Left lung (tissue), 10 donors: ENCODE results near the gene MBD4. TPM values are rescaled to one million over a fixed set of nuclear protein-coding genes. Genes with fewer than 3 reads are reported as not detected.
A peak's percentile ranks its signal among the peaks of the same experiment; 100 is the strongest.
"Not testable (repeated sequence)": the region's sequence is repeated elsewhere in the genome, so short reads cannot be mapped to it uniquely, and the experiment has no call there.

Source experiments
- ATAC-seq: fragments of 200-7000 bp; cut with Tn5 transposase; one replicate; pipeline ENCODE4 v1.9.1; 2020; ENCODE audit warnings: moderate library complexity
- DNase-seq, 4 donors: peaks; one replicate each; pipeline ENCODE4 v3.0.0-alpha.2; 2013 to 2020
- H3K27ac ChIP-seq, 2 donors: fragments of 200-600 bp; sonication (generic) in 1 of 2; one replicate each; pipeline versions ENCODE4 v1.5.0 to v1.8.0; 2020 to 2021
- H3K27me3 ChIP-seq, 2 donors: fragments of 200-600 bp; sonication (generic) in 1 of 2; one replicate each; pipeline versions ENCODE4 v1.5.0 to v1.8.0; 2020 to 2021
- H3K36me3 ChIP-seq, 2 donors: fragments of 200-600 bp; sonication (generic) in 1 of 2; one replicate each; pipeline versions ENCODE4 v1.5.0 to v1.8.0; 2020 to 2021
- H3K4me1 ChIP-seq, 2 donors: fragments of 200-600 bp; one replicate each; pipeline ENCODE4 v1.8.0; 2021
- H3K4me3 ChIP-seq, 2 donors: fragments of 200-600 bp; sonication (generic) in 1 of 2; one replicate each; pipeline versions ENCODE4 v1.5.0 to v1.8.0; 2020 to 2021; ENCODE audit warnings: mild to moderate bottlenecking in 1 of 2
- H3K9me3 ChIP-seq, 2 donors: fragments of 200-600 bp; sonication (generic) in 1 of 2; one replicate each; pipeline versions ENCODE4 v1.5.0 to v1.8.0; 2020 to 2021
- intact Hi-C, 2 donors: fragments of 100-400 bp; cut with DNase I; formaldehyde crosslinking; loops; one replicate each; pipeline versions ENCODE4 v1.11.2 to v1.14.2; 2022
- polyA plus RNA-seq, 6 donors: library from polyadenylated mRNA; unstranded; fragments of 120-200 nt; gene quantifications; one replicate each; pipeline ENCODE4 v1.2.1, GENCODE V29; 2013; ENCODE audit not compliant: insufficient read length in 6 of 6
- total RNA-seq, 2 donors: library from RNA; stranded (reverse); fragmentation: NEBNext Ultra II Directional; extraction: Animal tissue kit (Norgen Biotek cat#: 25700); gene quantifications; one replicate each; pipeline ENCODE4 v1.2.1, GENCODE V29; 2021
- TF ChIP-seq, protein P1 (sequence below), 2 donors: fragments of 200-600 bp; sonication (generic) in 1 of 2; IDR thresholded peaks; one replicate each; pipeline versions ENCODE4 v1.5.0 to v1.8.0; 2021; ENCODE audit warnings: antibody characterized with exemption in 2 of 2
- donor health status: DM: no; HTN: yes; CAD: no.
- donor health status: DM: no; HTN: no; CAD: no.

Gene MBD4
- total and polyA plus RNA-seq, 8 donors, result 29.9 to 62.1 (median 52.2) TPM

DNA sequence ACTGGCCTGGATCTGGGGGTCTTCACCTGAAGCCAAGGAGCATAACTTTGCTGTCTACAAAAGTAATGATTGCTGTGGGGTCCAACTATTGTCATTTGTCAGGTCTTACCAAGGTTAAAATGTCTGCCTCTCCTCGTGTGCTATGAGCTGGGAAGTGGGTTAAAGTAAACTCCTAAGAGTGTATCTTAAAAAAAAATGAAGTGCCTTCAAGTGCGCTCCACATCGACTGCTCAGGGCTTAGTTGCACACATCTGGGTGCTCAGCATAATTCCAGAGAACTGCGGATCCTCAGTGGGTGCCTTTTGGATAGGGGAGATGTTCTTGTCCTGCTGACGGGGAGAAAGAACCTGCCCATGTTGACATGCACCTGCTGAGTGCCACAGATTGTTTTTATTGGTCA lies 52.3 kb downstream of the MBD4 start:
- no peak overlapping the region for H3K4me3 ChIP-seq
- TF ChIP-seq, protein P1, sequence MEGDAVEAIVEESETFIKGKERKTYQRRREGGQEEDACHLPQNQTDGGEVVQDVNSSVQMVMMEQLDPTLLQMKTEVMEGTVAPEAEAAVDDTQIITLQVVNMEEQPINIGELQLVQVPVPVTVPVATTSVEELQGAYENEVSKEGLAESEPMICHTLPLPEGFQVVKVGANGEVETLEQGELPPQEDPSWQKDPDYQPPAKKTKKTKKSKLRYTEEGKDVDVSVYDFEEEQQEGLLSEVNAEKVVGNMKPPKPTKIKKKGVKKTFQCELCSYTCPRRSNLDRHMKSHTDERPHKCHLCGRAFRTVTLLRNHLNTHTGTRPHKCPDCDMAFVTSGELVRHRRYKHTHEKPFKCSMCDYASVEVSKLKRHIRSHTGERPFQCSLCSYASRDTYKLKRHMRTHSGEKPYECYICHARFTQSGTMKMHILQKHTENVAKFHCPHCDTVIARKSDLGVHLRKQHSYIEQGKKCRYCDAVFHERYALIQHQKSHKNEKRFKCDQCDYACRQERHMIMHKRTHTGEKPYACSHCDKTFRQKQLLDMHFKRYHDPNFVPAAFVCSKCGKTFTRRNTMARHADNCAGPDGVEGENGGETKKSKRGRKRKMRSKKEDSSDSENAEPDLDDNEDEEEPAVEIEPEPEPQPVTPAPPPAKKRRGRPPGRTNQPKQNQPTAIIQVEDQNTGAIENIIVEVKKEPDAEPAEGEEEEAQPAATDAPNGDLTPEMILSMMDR (IDR thresholded peaks at IDR 0.05), result no peak
- H3K36me3 ChIP-seq, result peaks cover 0 to 64% of the 10 kb centered on the region in 2 donors
- peaks cover 8 to 22% of the 10 kb centered on the region in 2 donors for H3K4me1 ChIP-seq
- intact Hi-C loops, result no loop called here
- H3K27me3 ChIP-seq, result no peaks in the 10 kb centered on the region
- ATAC-seq, result peak; percentile 63
- no peaks in the 10 kb centered on the region for H3K9me3 ChIP-seq
- peak overlapping the region; percentile 26 to 65 for H3K27ac ChIP-seq
- peak in 1 of 4 donors; percentile 27 for DNase-seq

DNA sequence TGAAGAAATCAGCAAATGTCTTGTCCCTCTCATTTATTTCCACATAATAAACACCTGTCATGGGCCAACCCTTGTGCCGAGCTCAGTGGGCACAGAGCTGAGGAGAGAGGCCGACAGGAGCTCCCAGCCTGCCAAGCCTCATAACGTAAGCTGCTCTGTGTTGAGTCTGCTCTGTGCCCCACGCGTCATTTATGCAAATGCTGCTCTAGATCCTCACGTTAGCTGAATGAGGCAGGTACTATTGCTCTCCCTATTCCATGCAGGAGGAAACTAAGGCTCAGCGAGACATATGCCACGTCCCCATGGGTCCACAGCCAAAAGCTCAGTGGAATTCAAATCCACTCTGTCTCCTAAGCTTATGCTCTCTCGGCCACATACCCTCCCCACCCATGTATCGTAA lies 52.8 kb downstream of the MBD4 start:
- TF ChIP-seq, protein P1 (IDR thresholded peaks at IDR 0.05), result no peak
- Histone ChIP-seq H3K4me1 (peaks cover 5 to 19% of the 10 kb centered on the region in 2 donors), H3K27me3 (no peaks in the 10 kb centered on the region), H3K36me3 (peaks cover 0 to 62% of the 10 kb centered on the region in 2 donors), H3K4me3 (no peak overlapping the region), H3K9me3 (no peaks in the 10 kb centered on the region), H3K27ac (no peak overlapping the region)
- no peak for ATAC-seq
- no peak for DNase-seq
- intact Hi-C loops, result no loop called here

DNA sequence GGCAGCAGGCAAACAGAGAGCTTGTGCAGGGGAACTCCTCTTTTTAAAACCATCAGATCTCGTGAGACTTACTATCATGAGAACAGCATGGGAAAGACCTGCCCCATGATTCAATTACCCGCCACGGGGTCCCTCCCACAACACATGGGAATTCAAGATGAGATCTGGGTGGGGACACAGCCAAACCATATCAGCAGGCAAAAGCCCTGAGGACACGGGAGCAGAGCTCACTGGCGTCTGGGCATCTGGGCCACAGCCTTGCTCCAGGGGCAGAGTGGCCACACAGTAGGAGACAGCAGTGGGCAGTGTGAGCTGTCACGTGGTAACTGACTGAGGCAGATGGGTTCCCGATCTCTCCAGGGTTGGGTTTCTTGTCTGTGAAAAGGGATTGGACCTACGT lies 54.2 kb downstream of the MBD4 start:
- ATAC-seq, intact Hi-C loops, H3K9me3 ChIP-seq, H3K27ac ChIP-seq, DNase-seq, H3K4me3 ChIP-seq, H3K27me3 ChIP-seq: not testable (repeated sequence)
- Histone ChIP-seq H3K4me1 (peaks cover 5 to 19% of the 10 kb centered on the region in 2 donors), H3K36me3 (peaks cover 0 to 47% of the 10 kb centered on the region in 2 donors)

DNA sequence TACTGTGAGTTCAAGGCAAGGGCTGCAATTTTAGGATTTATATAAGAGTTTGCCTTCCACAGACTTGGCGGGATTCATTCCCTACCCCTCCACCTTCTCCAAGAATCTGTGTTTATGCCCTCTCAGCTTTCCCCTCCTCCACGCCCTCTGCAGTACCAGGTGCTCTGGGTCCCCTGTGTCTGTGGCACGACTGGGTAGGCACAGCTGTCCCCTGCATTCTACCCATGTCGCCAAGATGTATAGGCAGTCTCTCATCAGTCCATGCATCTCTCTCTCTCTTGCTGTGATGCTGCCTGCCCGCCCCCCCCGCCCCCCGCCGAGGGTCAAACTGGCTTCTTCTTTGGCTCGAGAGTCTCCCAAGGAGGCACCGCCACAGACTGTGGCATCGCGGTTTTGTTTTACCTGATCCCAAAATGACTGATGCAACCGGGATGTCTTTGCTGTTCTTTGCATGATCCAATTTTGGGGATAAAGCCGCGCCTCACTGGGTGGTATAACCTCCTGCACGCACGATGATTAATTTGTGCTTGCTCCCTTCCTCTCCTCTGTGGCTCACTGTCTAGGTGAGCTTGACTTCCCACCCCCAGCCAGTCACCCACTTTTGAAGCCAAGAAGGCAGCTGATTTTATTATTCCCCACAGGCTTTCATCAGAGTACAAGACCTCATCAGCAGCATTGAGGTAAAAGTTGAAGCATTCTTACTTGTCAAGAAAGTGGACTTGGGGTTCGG lies 55.0 kb downstream of the MBD4 start:
- H3K4me1 ChIP-seq, result peaks cover 5 to 19% of the 10 kb centered on the region in 2 donors
- H3K36me3 ChIP-seq, result peaks cover 0 to 41% of the 10 kb centered on the region in 2 donors
- no peak overlapping the region for H3K4me3 ChIP-seq
- no peak overlapping the region for H3K27ac ChIP-seq
- ATAC-seq (no peak), DNase-seq (no peak)
- no peaks in the 10 kb centered on the region for H3K27me3 ChIP-seq
- intact Hi-C loops, result no loop called here
- TF ChIP-seq, protein P1 (IDR thresholded peaks at IDR 0.05), result no peak
- H3K9me3 ChIP-seq, result peaks cover 0 to 3% of the 10 kb centered on the region in 2 donors

DNA sequence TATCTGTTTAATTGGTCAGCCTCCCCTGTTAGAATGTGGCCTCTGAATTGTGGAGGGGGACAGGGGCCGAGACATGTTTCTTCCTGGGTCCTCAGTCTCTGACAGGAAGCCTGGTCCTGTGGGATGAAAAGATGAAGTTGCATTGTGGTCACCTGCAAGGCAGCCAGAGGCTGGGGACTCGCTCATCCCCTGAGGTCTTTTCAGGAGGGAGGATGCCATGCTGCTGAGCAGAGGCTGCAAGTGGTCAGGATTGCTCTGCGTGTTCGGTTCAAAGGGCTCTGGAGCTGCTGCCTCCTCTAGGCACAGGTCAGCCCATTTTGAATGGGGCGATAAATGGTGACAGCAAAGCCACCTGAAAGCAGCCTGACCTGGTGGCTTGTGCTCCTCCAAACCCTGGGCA lies 55.6 kb downstream of the MBD4 start:
- H3K27ac ChIP-seq, H3K9me3 ChIP-seq, H3K4me3 ChIP-seq, intact Hi-C loops, ATAC-seq, DNase-seq, H3K27me3 ChIP-seq: not testable (repeated sequence)
- H3K4me1 ChIP-seq, result peaks cover under 1 to 13% of the 10 kb centered on the region in 2 donors
- H3K36me3 ChIP-seq, result peaks cover 0 to 34% of the 10 kb centered on the region in 2 donors

DNA sequence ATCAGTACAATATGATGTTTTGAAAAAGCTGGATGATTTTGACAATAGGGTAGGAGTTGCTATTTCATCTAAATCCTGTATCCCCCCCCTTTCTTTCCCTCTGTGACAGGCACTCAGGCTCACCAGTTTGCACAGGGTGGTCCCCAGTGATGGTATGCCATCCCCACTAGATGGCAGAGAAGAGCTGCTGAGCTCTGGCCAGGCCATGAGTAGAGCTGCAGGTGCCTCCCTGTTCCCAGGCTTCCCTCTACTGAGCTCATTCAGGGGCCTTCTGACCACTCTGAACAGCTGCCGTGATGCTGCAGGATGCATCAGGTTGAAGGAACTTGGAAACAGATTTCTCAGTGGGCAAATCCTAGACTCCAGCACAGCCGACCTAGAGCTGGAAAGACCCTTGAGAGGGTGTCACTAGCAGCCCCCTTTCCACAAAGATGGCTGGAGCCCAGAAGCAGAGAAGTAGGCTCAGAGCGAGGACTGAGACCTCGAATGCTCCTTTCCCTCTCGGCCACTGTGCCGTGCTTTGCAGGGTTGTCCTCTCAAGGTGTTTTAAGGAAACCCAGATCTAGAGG lies 56.4 kb downstream of the MBD4 start:
- Histone ChIP-seq H3K9me3 (peaks cover 0 to 5% of the 10 kb centered on the region in 2 donors), H3K36me3 (peaks cover 0 to 27% of the 10 kb centered on the region in 2 donors), H3K4me3 (no peak overlapping the region), H3K4me1 (peaks cover 0 to 10% of the 10 kb centered on the region in 2 donors), H3K27me3 (no peaks in the 10 kb centered on the region), H3K27ac (no peak overlapping the region)
- DNase-seq, result peak in 2 of 4 donors; percentile 52 to 55
- peak; percentile 88 for ATAC-seq
- intact Hi-C loops, result no loop called here
- TF ChIP-seq, protein P1 (IDR thresholded peaks at IDR 0.05), result peak; percentile 71 to 72
